Osteoblast (primary cell): ENCODE measurements around the gene SNCAIP. TPM values are rescaled to one million over a fixed set of nuclear protein-coding genes. Genes with fewer than 3 reads are reported as not detected.
A peak's percentile ranks its signal among the peaks of the same experiment; 100 is the strongest.
"Not testable (repeated sequence)": the region's sequence is repeated elsewhere in the genome, so short reads cannot be mapped to it uniquely, and the experiment has no call there.

Experiments
- DNase-seq: peaks from one replicate; pipeline ENCODE4 v3.0.0; 2011; ENCODE audit warnings: low spot score, mixed read lengths; ENCODE audit not compliant: insufficient read length; ENCODE audit errors: missing footprints
- H2AFZ ChIP-seq: 2 replicates; pipeline ENCODE4 v1.6.0; 2011; ENCODE audit warnings: mild to moderate bottlenecking, low read length
- H3K27ac ChIP-seq: 2 replicates; pipeline ENCODE4 v1.5.1; 2011; ENCODE audit warnings: mild to moderate bottlenecking, low read depth, low read length, moderate library complexity
- H3K27me3 ChIP-seq: 2 replicates; pipeline ENCODE4 v1.6.0; 2012; ENCODE audit warnings: mild to moderate bottlenecking, control low read depth, inconsistent platforms, low read length, moderate library complexity; ENCODE audit not compliant: insufficient read depth
- H3K36me3 ChIP-seq: 2 replicates; pipeline ENCODE4 v1.5.1; 2011; ENCODE audit warnings: mild to moderate bottlenecking, low read length, control low read depth, moderate library complexity; ENCODE audit not compliant: insufficient read depth
- H3K4me1 ChIP-seq: 2 replicates; pipeline ENCODE4 v1.5.1; 2011; ENCODE audit warnings: mild to moderate bottlenecking, low read length, control low read depth, moderate library complexity; ENCODE audit not compliant: insufficient read depth
- H3K4me2 ChIP-seq: 2 replicates; pipeline ENCODE4 v1.6.0; 2011; ENCODE audit warnings: mild to moderate bottlenecking, low read length; ENCODE audit not compliant: insufficient read depth
- H3K4me3 ChIP-seq: fragments of 200-600 bp; sonication (generic); 3 replicates; pipeline ENCODE4 v1.5.1; 2012; ENCODE audit warnings: mild to moderate bottlenecking, low read length, inconsistent platforms; ENCODE audit not compliant: insufficient read depth
- H3K79me2 ChIP-seq: 2 replicates; pipeline ENCODE4 v1.6.0; 2012; ENCODE audit warnings: mild to moderate bottlenecking, low read length, control low read depth, inconsistent platforms; ENCODE audit not compliant: insufficient read depth
- H3K9me3 ChIP-seq: 2 replicates; pipeline ENCODE4 v1.5.1; 2011; ENCODE audit warnings: low read depth, low read length, control low read depth
- H4K20me1 ChIP-seq: 2 replicates; pipeline ENCODE4 v1.6.0; 2012; ENCODE audit warnings: mild to moderate bottlenecking, low read length, control low read depth; ENCODE audit not compliant: insufficient read depth
- CTCF ChIP-seq: IDR thresholded peaks from 2 replicates; pipeline ENCODE4 v1.5.1; 2011; ENCODE audit warnings: mild to moderate bottlenecking, low read depth, low read length, moderate library complexity; ENCODE audit errors: extremely low read depth
- total RNA-seq: library from RNA; depleted of rRNA; stranded (reverse); fragments of >200 nt; gene quantifications from 2 replicates; pipeline ENCODE4 v1.2.3, GENCODE V29; 2012

Gene SNCAIP
- total RNA-seq, 1 donor: 6.2 TPM

- H3K9me3 ChIP-seq: no peaks in the 10 kb centered on the region
- no peak for TF ChIP-seq CTCF
- H3K36me3 ChIP-seq: no peaks in the 10 kb centered on the region
- no peak overlapping the region for H3K4me2 ChIP-seq
- no peak overlapping the region for H3K4me3 ChIP-seq
- no peaks in the 10 kb centered on the region for H3K79me2 ChIP-seq
- no peak overlapping the region for H2AFZ ChIP-seq
- no peak for DNase-seq
- no peaks in the 10 kb centered on the region for H3K27me3 ChIP-seq
- no peak overlapping the region for H3K27ac ChIP-seq
- no peaks in the 10 kb centered on the region for H3K4me1 ChIP-seq
- H4K20me1 ChIP-seq: no peaks in the 10 kb centered on the region
Measured at GRCh38 chr5:122376250-122376649, 64.2 kb downstream of the SNCAIP start.

- no peak for TF ChIP-seq CTCF
- H3K36me3 ChIP-seq: no peaks in the 10 kb centered on the region
- H3K4me1 ChIP-seq: no peaks in the 10 kb centered on the region
- H2AFZ ChIP-seq: no peak overlapping the region
- H3K79me2 ChIP-seq: no peaks in the 10 kb centered on the region
- no peak overlapping the region for H3K4me3 ChIP-seq
- no peaks in the 10 kb centered on the region for H4K20me1 ChIP-seq
- no peaks in the 10 kb centered on the region for H3K9me3 ChIP-seq
- no peaks in the 10 kb centered on the region for H3K27me3 ChIP-seq
- H3K27ac ChIP-seq: no peak overlapping the region
- DNase-seq: no peak
- no peak overlapping the region for H3K4me2 ChIP-seq
Measured at GRCh38 chr5:122377026-122377425, 65.0 kb downstream of the SNCAIP start.

- not testable (repeated sequence) for H3K36me3 ChIP-seq, DNase-seq, H3K27me3 ChIP-seq, H3K4me1 ChIP-seq, H3K4me3 ChIP-seq, H3K27ac ChIP-seq, H4K20me1 ChIP-seq, H3K4me2 ChIP-seq, H2AFZ ChIP-seq, H3K9me3 ChIP-seq, H3K79me2 ChIP-seq
Measured at GRCh38 chr5:122382938-122383337, 70.9 kb downstream of the SNCAIP start.

- no peak overlapping the region for H2AFZ ChIP-seq
- H3K27me3 ChIP-seq: no peaks in the 10 kb centered on the region
- no peaks in the 10 kb centered on the region for H3K79me2 ChIP-seq
- H4K20me1 ChIP-seq: no peaks in the 10 kb centered on the region
- TF ChIP-seq CTCF: no peak
- H3K4me2 ChIP-seq: no peak overlapping the region
- no peaks in the 10 kb centered on the region for H3K9me3 ChIP-seq
- peak; percentile 32 for DNase-seq
- H3K36me3 ChIP-seq: no peaks in the 10 kb centered on the region
- no peak overlapping the region for H3K27ac ChIP-seq
- peaks cover 3% of the 10 kb centered on the region for H3K4me1 ChIP-seq
- no peak overlapping the region for H3K4me3 ChIP-seq
Measured at GRCh38 chr5:122384739-122385235, 72.8 kb downstream of the SNCAIP start.
